Stimulated activated CD4-positive, alpha-beta T cell treated with anti-CD3 and anti-CD28 coated beads, Interleukin-12 subunit alpha, Interleukin-12 subunit beta, amount 100 ng/mL, for 48 hours (primary cell): ENCODE data around the gene CRB1.
"Not testable (repeated sequence)": the region's sequence is repeated elsewhere in the genome, so short reads cannot be mapped to it uniquely, and the experiment has no call there.

Experiments
- DNase-seq, 3 donors: peaks; one replicate each; pipeline ENCODE4 v3.0.0-alpha.2; 2020; ENCODE audit warnings: low read depth in 2 of 3, low spot score in 1 of 3

CRB1 gene

GRCh38 chr1:197397895-197398294 is 129.8 kb downstream of the CRB1 start:
- no peak for DNase-seq

GRCh38 chr1:197399755-197400521 is 131.9 kb downstream of the CRB1 start:
- DNase-seq, result peak in 1 of 3 donors; percentile 15

GRCh38 chr1:197400522-197400902 is 132.5 kb downstream of the CRB1 start:
- DNase-seq, result no peak

GRCh38 chr1:197402189-197402588 is 134.1 kb downstream of the CRB1 start:
- no peak for DNase-seq

- DNase-seq, result not testable (repeated sequence)
Measured at GRCh38 chr1:197404774-197405173, 136.7 kb downstream of the CRB1 start.

GRCh38 chr1:197405614-197406013 is 137.6 kb downstream of the CRB1 start:
- not testable (repeated sequence) for DNase-seq

- DNase-seq, result no peak
Measured at GRCh38 chr1:197413564-197413963, 145.5 kb downstream of the CRB1 start.

- DNase-seq, result no peak
Measured at GRCh38 chr1:197415221-197415620, 147.2 kb downstream of the CRB1 start.

GRCh38 chr1:197418693-197419092 is 150.6 kb downstream of the CRB1 start:
- DNase-seq, result no peak

GRCh38 chr1:197422993-197423392 is 154.9 kb downstream of the CRB1 start:
- DNase-seq, result no peak

- DNase-seq, result no peak
Measured at GRCh38 chr1:197424380-197424779, 156.3 kb downstream of the CRB1 start.

- DNase-seq, result no peak
Measured at GRCh38 chr1:197429372-197429771, 161.3 kb downstream of the CRB1 start.

- no peak for DNase-seq
Measured at GRCh38 chr1:197435224-197435623, 167.2 kb downstream of the CRB1 start.

- DNase-seq, result no peak
Measured at GRCh38 chr1:197437601-197438000, 169.5 kb downstream of the CRB1 start.

- no peak for DNase-seq
Measured at GRCh38 chr1:197438010-197438790, 170.1 kb downstream of the CRB1 start.

GRCh38 chr1:197439708-197440280 is 171.7 kb downstream of the CRB1 start:
- no peak for DNase-seq

GRCh38 chr1:197440715-197441114 is 172.7 kb downstream of the CRB1 start:
- DNase-seq, result no peak

GRCh38 chr1:197441999-197442414 is 174.0 kb downstream of the CRB1 start:
- no peak for DNase-seq

GRCh38 chr1:197444755-197445154 is 176.7 kb downstream of the CRB1 start:
- DNase-seq, result no peak

- no peak for DNase-seq
Measured at GRCh38 chr1:197448121-197448779, 180.2 kb downstream of the CRB1 start.

- no peak for DNase-seq
Measured at GRCh38 chr1:197451381-197451780, 183.3 kb downstream of the CRB1 start.
